H1 (cell line): Measurements from ENCODE around the gene PCDHGA1. TPM values are rescaled to one million over a fixed set of nuclear protein-coding genes. Genes with fewer than 3 reads are reported as not detected.

Source experiments
- CTCF ChIA-PET: fragments of 300-600 bp; sonication (Branson Sonifier 250); formaldehyde crosslinking; loops from one replicate; lab custom pipeline; 2021; ENCODE audit not compliant: partially characterized antibody; lab: Charles Lee
- POLR2A ChIA-PET: fragments of 300-600 bp; sonication (Branson Sonifier 250); formaldehyde crosslinking; loops from one replicate; lab custom pipeline; 2021; ENCODE audit warnings: inconsistent platforms; ENCODE audit not compliant: partially characterized antibody; lab: Charles Lee
- DNase-seq, 2 experiments: peaks; one replicate each; pipeline versions ENCODE4 v3.0.0 to v3.0.0-alpha.2; 2010 to 2022; ENCODE audit warnings: low spot score in 2 of 2, low read depth in 1 of 2, mixed read lengths in 1 of 2
- FAIRE-seq: peaks from 2 replicates; lab custom pipeline; 2011; peaks lifted over from hg19 to GRCh38; lab: Jason Lieb, UNC
- H2AFZ ChIP-seq: 2 replicates; pipeline ENCODE4 v1.8.1; 2012; ENCODE audit warnings: low read length, inconsistent platforms
- H2AK5ac ChIP-seq: 2 replicates; pipeline ENCODE4 v1.6.1; 2013; ENCODE audit warnings: low read depth, low read length
- H2BK120ac ChIP-seq: replicated peaks from 2 replicates; pipeline ENCODE3; 2013; ENCODE audit warnings: low read depth, low read length, inconsistent platforms
- H2BK12ac ChIP-seq: 2 replicates; pipeline ENCODE4 v1.6.1; 2013; ENCODE audit warnings: low read depth, low read length
- H2BK15ac ChIP-seq: 2 replicates; pipeline ENCODE4 v1.6.1; 2013; ENCODE audit warnings: low read length
- H2BK20ac ChIP-seq: 2 replicates; pipeline ENCODE4 v1.6.1; 2013; ENCODE audit warnings: low read length
- H2BK5ac ChIP-seq: 2 replicates; pipeline ENCODE4 v1.6.1; 2013; ENCODE audit warnings: low read depth, low read length
- H3K14ac ChIP-seq: 2 replicates; pipeline ENCODE4 v1.6.1; 2013; ENCODE audit warnings: inconsistent platforms; ENCODE audit not compliant: insufficient read length
- H3K18ac ChIP-seq: 2 replicates; pipeline ENCODE4 v1.6.1; 2013; ENCODE audit warnings: low read length; ENCODE audit errors: extremely low read depth
- H3K23ac ChIP-seq: 2 replicates; pipeline ENCODE4 v1.6.1; 2013; ENCODE audit warnings: inconsistent platforms; ENCODE audit not compliant: insufficient read length
- H3K23me2 ChIP-seq: 2 replicates; pipeline ENCODE4 v1.6.1; 2013; ENCODE audit warnings: low read depth, low read length
- H3K27ac ChIP-seq: 2 replicates; pipeline ENCODE4 v1.6.1; 2011; ENCODE audit warnings: low read depth, low read length, inconsistent platforms
- H3K27me3 ChIP-seq, 4 experiments: replicated peaks in 1 of 4; 1 replicate in 1 of 4; 2 replicates in 3 of 4; pipeline versions ENCODE4 v1.6.1 to v1.8.1; 2011 to 2013; ENCODE audit warnings: low read length in 3 of 4, mild to moderate bottlenecking in 3 of 4, inconsistent platforms in 2 of 4, mixed read lengths in 2 of 4, moderate library complexity in 1 of 4; ENCODE audit not compliant: control insufficient read depth in 3 of 4, insufficient read depth in 3 of 4; ENCODE audit errors: extremely low read depth in 1 of 4
- H3K36me3 ChIP-seq, 4 experiments: 2 replicates each; pipeline versions ENCODE4 v1.6.1 to v1.8.1; 2011 to 2013; ENCODE audit warnings: mild to moderate bottlenecking in 4 of 4, low read length in 3 of 4, moderate library complexity in 2 of 4, control low read depth in 1 of 4, inconsistent platforms in 1 of 4; ENCODE audit not compliant: insufficient read depth in 4 of 4, control insufficient read depth in 2 of 4
- H3K4ac ChIP-seq: replicated peaks from 2 replicates; pipeline ENCODE3; 2013; ENCODE audit warnings: low read length, low read depth, mixed read lengths, inconsistent platforms; ENCODE audit not compliant: insufficient read length
- H3K4me1 ChIP-seq, 4 experiments: replicated peaks in 1 of 4; 1 replicate in 1 of 4; 2 replicates in 3 of 4; pipeline versions ENCODE4 v1.6.1 to v1.8.1; 2011 to 2013; ENCODE audit warnings: low read length in 3 of 4, inconsistent platforms in 2 of 4, mixed read lengths in 1 of 4; ENCODE audit not compliant: insufficient read depth in 4 of 4, control insufficient read depth in 3 of 4
- H3K4me2 ChIP-seq, 2 experiments: 2 replicates each; pipeline versions ENCODE4 v1.6.1 to v1.8.1; 2011 to 2013; ENCODE audit warnings: low read depth in 2 of 2, low read length in 2 of 2, control low read depth in 1 of 2, inconsistent platforms in 1 of 2, mild to moderate bottlenecking in 1 of 2; ENCODE audit not compliant: insufficient read depth in 1 of 2
- H3K4me3 ChIP-seq, 4 experiments: fragments of 200-600, 300-600 bp in 1 of 4; sonication (generic), shearing (Covaris generic), sonication (Bioruptor Twin) in 1 of 4; 2 replicates each; pipeline versions ENCODE4 v1.5.1 to v1.8.1; 2011 to 2016; ENCODE audit warnings: low read length in 4 of 4, low read depth in 3 of 4, control low read depth in 2 of 4, inconsistent platforms in 2 of 4, mild to moderate bottlenecking in 2 of 4, mixed read lengths in 1 of 4, moderate library complexity in 1 of 4; ENCODE audit not compliant: insufficient read depth in 2 of 4; ENCODE audit errors: extremely low read depth in 1 of 4
- H3K56ac ChIP-seq: replicated peaks from 2 replicates; pipeline ENCODE3; 2013; ENCODE audit warnings: low read depth, mild to moderate bottlenecking, mixed read lengths, low read length, inconsistent platforms; ENCODE audit not compliant: insufficient read length
- H3K79me1 ChIP-seq: 2 replicates; pipeline ENCODE4 v1.6.1; 2013; ENCODE audit warnings: low read depth, low read length, control low read depth
- H3K79me2 ChIP-seq, 2 experiments: 2 replicates each; pipeline versions ENCODE4 v1.6.1 to v1.8.1; 2012 to 2013; ENCODE audit warnings: low read length in 2 of 2, mild to moderate bottlenecking in 2 of 2, inconsistent platforms in 1 of 2; ENCODE audit not compliant: insufficient read depth in 2 of 2, control insufficient read depth in 1 of 2
- H3K9ac ChIP-seq, 4 experiments: replicated peaks in 1 of 4; 1 replicate in 1 of 4; 2 replicates in 3 of 4; pipeline versions ENCODE4 v1.6.1 to v1.8.1; 2011 to 2013; ENCODE audit warnings: low read depth in 3 of 4, low read length in 3 of 4, control low read depth in 2 of 4, mild to moderate bottlenecking in 2 of 4, moderate library complexity in 2 of 4, inconsistent platforms in 1 of 4; ENCODE audit errors: extremely low read depth in 1 of 4
- H3K9me3 ChIP-seq, 2 experiments: 2 replicates each; pipeline versions ENCODE4 v1.6.1 to v1.8.1; 2012 to 2013; ENCODE audit warnings: mild to moderate bottlenecking in 2 of 2, moderate library complexity in 2 of 2, control low read depth in 1 of 2, inconsistent platforms in 1 of 2, low read depth in 1 of 2, low read length in 1 of 2, mixed read lengths in 1 of 2; ENCODE audit not compliant: insufficient read depth in 2 of 2
- H4K20me1 ChIP-seq, 2 experiments: replicated peaks in 1 of 2; 2 replicates each; pipeline versions ENCODE3 to v1.8.1; 2011 to 2013; ENCODE audit warnings: inconsistent platforms in 2 of 2, low read length in 2 of 2, mild to moderate bottlenecking in 1 of 2; ENCODE audit not compliant: insufficient read depth in 2 of 2, control insufficient read depth in 1 of 2
- H4K5ac ChIP-seq: 2 replicates; pipeline ENCODE4 v1.6.1; 2013; ENCODE audit warnings: low read length, low read depth, mixed read lengths, inconsistent platforms; ENCODE audit not compliant: insufficient read length
- H4K8ac ChIP-seq: 2 replicates; pipeline ENCODE4 v1.8.0; 2013; ENCODE audit warnings: mild to moderate bottlenecking, moderate library complexity, low read length, inconsistent platforms; ENCODE audit not compliant: insufficient read depth; ENCODE audit errors: extremely low read depth
- H4K91ac ChIP-seq: replicated peaks from 2 replicates; pipeline ENCODE3; 2013; ENCODE audit warnings: low read length, mixed read lengths, inconsistent platforms; ENCODE audit not compliant: insufficient read length
- ASH2L ChIP-seq: fragments of 200-600, 300-600 bp; sonication (generic); IDR thresholded peaks from one replicate; pipeline ENCODE4 v1.7.1; 2017; ENCODE audit warnings: low read length
- E2F6 ChIP-seq: IDR thresholded peaks from 2 replicates; pipeline ENCODE4 v1.6.1; 2012; ENCODE audit warnings: inconsistent platforms
- EZH2 ChIP-seq: fragments of 200-600 bp; sonication (generic); IDR thresholded peaks from 2 replicates; pipeline ENCODE4 v1.7.1; 2012; ENCODE audit warnings: low read depth, mild to moderate bottlenecking, moderate library complexity, low read length, inconsistent platforms; ENCODE audit not compliant: severe bottlenecking
- GABPA ChIP-seq: IDR thresholded peaks from 2 replicates; pipeline ENCODE4 v1.6.1; 2011; ENCODE audit warnings: mild to moderate bottlenecking, low read length, moderate library complexity, borderline replicate concordance; ENCODE audit not compliant: insufficient read depth
- HDAC2 ChIP-seq, 2 experiments: fragments of 300-600 bp in 1 of 2; sonication (generic) in 1 of 2; IDR thresholded peaks; 2 replicates each; pipeline ENCODE4 v1.6.1; 2011 to 2012; ENCODE audit warnings: low read depth in 2 of 2, low read length in 2 of 2, mild to moderate bottlenecking in 2 of 2, moderate library complexity in 2 of 2, borderline replicate concordance in 1 of 2, inconsistent platforms in 1 of 2
- MAX ChIP-seq: IDR thresholded peaks from 2 replicates; pipeline ENCODE4 v1.6.1; 2012; ENCODE audit warnings: inconsistent platforms
- SAP30 ChIP-seq: fragments of 300-600 bp; sonication (generic); IDR thresholded peaks from 2 replicates; pipeline ENCODE4 v1.7.1; 2012; ENCODE audit warnings: low read length, moderate library complexity, mild to moderate bottlenecking, inconsistent platforms; ENCODE audit not compliant: insufficient read depth, insufficient replicate concordance
- SIX5 ChIP-seq: IDR thresholded peaks from 2 replicates; pipeline ENCODE4 v1.6.1; 2011; ENCODE audit warnings: mild to moderate bottlenecking, low read depth, low read length
- SUZ12 ChIP-seq: fragments of 200-600 bp; sonication (generic); IDR thresholded peaks from 2 replicates; pipeline ENCODE4 v1.6.1; 2012; ENCODE audit warnings: mild to moderate bottlenecking, inconsistent platforms, low read length, moderate library complexity, mixed read lengths
- WGBS, 2 experiments: shearing (Covaris generic) in 1 of 2; methylation state at CpG; one replicate each; pipeline versions ENCODE4 v1.1.6 to v1.1.7; 2013 to 2015; ENCODE audit warnings: low lambda C conversion rate in 2 of 2, mixed read lengths in 2 of 2, inconsistent platforms in 1 of 2, low coverage in 1 of 2, missing lambda C conversion rate in 1 of 2; ENCODE audit not compliant: insufficient replicate concordance in 2 of 2, insufficient coverage in 1 of 2, insufficient read length in 1 of 2; ENCODE audit errors: extremely low coverage in 1 of 2, missing lambda C conversion rate in 1 of 2; 5-methylcytosine and 5-hydroxymethylcytosine counted together
- polyA plus RNA-seq, 7 experiments: library from polyadenylated mRNA; depleted of rRNA in 3 of 7; stranded (reverse) in 5 of 7; unstranded in 2 of 7; fragments of >200 nt in 5 of 7; fragments of 200-250 nt in 2 of 7; gene quantifications; 1 replicate in 5 of 7; 2 replicates in 1 of 7; 4 replicates in 1 of 7; pipeline versions ENCODE4 v1.2.1 to v1.2.3, GENCODE V29; 2011 to 2013; ENCODE audit warnings: missing spikeins in 2 of 7, mixed read lengths in 2 of 7
- total RNA-seq: library from RNA; stranded (reverse); fragmentation: NEBNext Ultra II Directional; extraction: Animal tissue kit (Norgen Biotek cat#: 25700); gene quantifications from 2 replicates; pipeline ENCODE4 v1.2.1, GENCODE V29; 2021

Gene PCDHGA1
- total and polyA plus RNA-seq, 2 of the 8 experiments (the other 6 are each of a cell fraction or from before 2014, with no cell fraction given), result 0.57 to 0.89 TPM

GRCh38 chr5:141476132-141476911, 146.0 kb downstream of the PCDHGA1 start:
- ChIA-PET POLR2A (interaction anchor here (1.4 to 1.9 kb wide), 3 partner anchors 9 to 156 kb away, joined by 4 to 8 read pairs (median 6); partner anchors contain the start of gene TAF7), CTCF (interaction anchor here (0.7 to 8.6 kb wide), 19 partner anchors 14 to 267 kb away, joined by 3 to 218 read pairs (median 4); partner anchors contain the start of genes PCDHB12, PCDHGA10, PCDHGA12 and PCDHGA8)
- H3K27ac ChIP-seq, result no peak overlapping the region
- no peaks in the 10 kb centered on the region for H3K79me2 ChIP-seq
- H3K36me3 ChIP-seq, result no peaks in the 10 kb centered on the region
- peak overlapping the region; percentile 68 to 85 (median 74) for H3K4me3 ChIP-seq
- peak overlapping the region; percentile 53 for H2AFZ ChIP-seq
- no peak overlapping the region for H3K4ac ChIP-seq
- no peak overlapping the region for H3K23ac ChIP-seq
- no peak overlapping the region for H2BK15ac ChIP-seq
- H4K91ac ChIP-seq, result no peak overlapping the region
- H2BK120ac ChIP-seq, result no peak overlapping the region
- H2BK20ac ChIP-seq, result no peak overlapping the region
- no peak overlapping the region for H2BK5ac ChIP-seq
- FAIRE-seq (no peak), DNase-seq (peak in 1 of 2 experiments; percentile 75)
- H4K5ac ChIP-seq, result no peak overlapping the region
- no peaks in the 10 kb centered on the region for H3K9me3 ChIP-seq
- peak overlapping the region; percentile 27 to 74 (median 53) for H3K9ac ChIP-seq
- H3K27me3 ChIP-seq, result peaks cover 11 to 24% (median 23%) of the 10 kb centered on the region in 4 experiments
- no peak overlapping the region for H2AK5ac ChIP-seq
- no peak overlapping the region; the same call in 1 of the 2 replicates for H3K18ac ChIP-seq
- peaks cover 0 to 5% (median 3%) of the 10 kb centered on the region in 4 experiments; a peak in 4 of 7 replicates for H3K4me1 ChIP-seq
- no peak overlapping the region for H3K14ac ChIP-seq
- peaks cover 0 to 14% of the 10 kb centered on the region in 2 experiments for H4K20me1 ChIP-seq
- H3K56ac ChIP-seq, result no peak overlapping the region
- H3K4me2 ChIP-seq, result peak overlapping the region; percentile 98 to 100
- no peaks in the 10 kb centered on the region; the same call in 1 of the 2 replicates for H3K23me2 ChIP-seq
- peak overlapping the region; percentile 69; the same call in 1 of the 2 replicates for H4K8ac ChIP-seq
- 9% methylated on average over 58 of the region's 58 CpGs; no CpG with 5 or more reads in 1 of the 2 experiments for WGBS, 2 experiments
- no peaks in the 10 kb centered on the region for H3K79me1 ChIP-seq
- no peak overlapping the region for H2BK12ac ChIP-seq
- TF ChIP-seq GABPA (0 out of 2 replicates have a peak, but pooled peaks have one; percentile 32), SUZ12 (peak; percentile 71; the same call in 1 of the 2 replicates), ASH2L (peak; percentile 51), MAX (peak; percentile 13; the same call in 1 of the 2 replicates), HDAC2 (IDR thresholded peaks at IDR 0.05; ENCODE audit: borderline replicate concordance in 1 of 2, low read depth in 2 of 2, low read length in 2 of 2) (no peak), E2F6 (peak; percentile 11), SAP30 (peak; percentile 46), SIX5 (no peak), EZH2 (peak; percentile 47)
